Adrenal gland (tissue), 12 donors: ENCODE measurements around the gene IL6R. TPM values are rescaled to one million over a fixed set of nuclear protein-coding genes. Genes with fewer than 3 reads are reported as not detected.

Source experiments
- DNase-seq, 7 donors: peaks; one replicate each; pipeline ENCODE4 v3.0.0-alpha.2; 2019 to 2020
- H3K27ac ChIP-seq, 5 donors: fragments of 200-600 bp; sonication (generic) in 4 of 5; 1 replicate in 3 of 5; 2 replicates in 2 of 5; pipeline versions ENCODE4 v1.5.1 to v1.8.0; 2016 to 2020; ENCODE audit warnings: mild to moderate bottlenecking in 1 of 5
- H3K27me3 ChIP-seq: fragments of 200-600 bp; 2 replicates; pipeline ENCODE4 v1.8.0; 2021
- H3K36me3 ChIP-seq, 2 donors: fragments of 200-600 bp; replicated peaks in 1 of 2; 1 replicate in 1 of 2; 2 replicates in 1 of 2; pipeline versions ENCODE4 v1.5.1 to v1.8.0; 2018 to 2022
- H3K4me1 ChIP-seq, 2 donors: fragments of 200-600 bp; replicated peaks in 1 of 2; 1 replicate in 1 of 2; 2 replicates in 1 of 2; pipeline versions ENCODE4 v1.5.1 to v1.8.0; 2018 to 2021
- H3K4me3 ChIP-seq, 4 donors: fragments of 200-600 bp; sonication (generic) in 3 of 4; one replicate each; pipeline ENCODE4 v1.5.1; 2016 to 2018
- H3K9me3 ChIP-seq, 3 donors: fragments of 200-600 bp; sonication (generic) in 1 of 3; replicated peaks in 1 of 3; 1 replicate in 2 of 3; 2 replicates in 1 of 3; pipeline versions ENCODE4 v1.5.1 to v1.8.0; 2016 to 2021
- CTCF ChIP-seq, 6 experiments: fragments of 450-650 bp in 4 of 6; fragments of 200-600 bp in 2 of 6; sonication (generic) in 1 of 6; IDR thresholded peaks; 1 replicate in 5 of 6; 2 replicates in 1 of 6; pipeline versions ENCODE4 v1.5.1 to v1.8.0; 2016 to 2021; ENCODE audit warnings: antibody characterized with exemption in 6 of 6, mild to moderate bottlenecking in 2 of 6, moderate library complexity in 1 of 6
- POLR2A ChIP-seq, 2 donors: fragments of 450-650 bp; IDR thresholded peaks; one replicate each; pipeline ENCODE4 v1.6.1; 2017; ENCODE audit warnings: antibody characterized with exemption in 2 of 2, mild to moderate bottlenecking in 2 of 2, moderate library complexity in 1 of 2
- whole genome bisulfite sequencing, 4 donors: extraction: QIAGEN DNeasy Blood & Tissue Kit in 2 of 4; methylation state at CpG; one replicate each; pipeline versions ENCODE4 v1.1.5 to v1.1.7; 2013 to 2017; 5-methylcytosine and 5-hydroxymethylcytosine counted together
- intact Hi-C, 2 donors: fragments of 100-400 bp; cut with DNase I; formaldehyde crosslinking; loops; one replicate each; pipeline versions ENCODE4 v1.14.1 to v1.15.0; 2022 to 2023
- polyA plus RNA-seq, 3 donors: library from polyadenylated mRNA; stranded (reverse); fragments of 200-250 nt in 2 of 3; fragments of 350-450 nt in 1 of 3; fragmentation: Illumina TruSeq in 1 of 3; extraction: RNeasy Lipid Tissue Mini Kit (QIAGEN cat#74804) in 1 of 3; gene quantifications; one replicate each; pipeline ENCODE4 v1.2.3, GENCODE V29; 2013 to 2014
- total RNA-seq, 9 donors: library from RNA; depleted of rRNA in 4 of 9; stranded (reverse); fragments of >200 nt in 4 of 9; fragments of 120-200 nt in 1 of 9; fragmentation: NEBNext Ultra II Directional in 1 of 9; extraction: Animal tissue kit (Norgen Biotek cat#: 25700) in 1 of 9; gene quantifications; one replicate each; pipeline versions ENCODE4 v1.1.0 to v1.2.4, GENCODE V29; 2013 to 2023
- donor health status: healthy with polysubstance abuse.
- donor health status: Bipolar disorder and iron deficiency.
- donor health status: DM: yes; HTN: yes; CAD: no.
- donor health status: DM: no; HTN: no; CAD: no.
- donor health status: DM: no; HTN: no; CAD: no.
- donor health status: DM: yes; HTN: yes; CAD: no.

The IL6R gene
- total and polyA plus RNA-seq, 12 donors = 4.4 to 43.0 (median 13.6) TPM

GRCh38 chr1:154466206-154466605 is 61.1 kb downstream of the IL6R start:
- Histone ChIP-seq H3K4me3 (no peak overlapping the region), H3K27ac (no peak overlapping the region), H3K27me3 (no peaks in the 10 kb centered on the region), H3K36me3 (no peaks in the 10 kb centered on the region), H3K4me1 (peaks cover 7 to 28% of the 10 kb centered on the region in 2 donors), H3K9me3 (no peaks in the 10 kb centered on the region)
- DNase-seq = no peak
- WGBS, 4 donors = 61 to 74% (median 70%) methylated on average over 3 of the region's 3 CpGs
- TF ChIP-seq POLR2A (IDR thresholded peaks at IDR 0.05) (no peak), CTCF (IDR thresholded peaks at IDR 0.05) (no peak)
- intact Hi-C loops = no loop called here

DNA sequence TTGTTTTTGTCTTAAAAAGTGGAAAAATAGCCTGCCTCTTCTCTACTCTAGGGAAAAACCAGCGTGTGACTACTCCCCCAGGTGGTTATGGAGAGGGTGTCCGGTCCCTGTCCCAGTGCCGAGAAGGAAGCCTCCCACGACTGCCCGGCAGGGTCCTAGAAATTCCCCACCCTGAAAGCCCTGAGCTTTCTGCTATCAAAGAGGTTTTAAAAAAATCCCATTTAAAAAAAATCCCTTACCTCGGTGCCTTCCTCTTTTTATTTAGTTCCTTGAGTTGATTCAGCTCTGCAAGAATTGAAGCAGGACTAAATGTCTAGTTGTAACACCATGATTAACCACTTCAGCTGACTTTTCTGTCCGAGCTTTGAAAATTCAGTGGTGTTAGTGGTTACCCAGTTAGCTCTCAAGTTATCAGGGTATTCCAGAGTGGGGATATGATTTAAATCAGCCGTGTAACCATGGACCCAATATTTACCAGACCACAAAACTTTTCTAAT is 61.8 kb downstream of the IL6R start:
- Histone ChIP-seq H3K4me3 (no peak overlapping the region), H3K27ac (no peak overlapping the region), H3K27me3 (no peaks in the 10 kb centered on the region), H3K9me3 (no peaks in the 10 kb centered on the region), H3K4me1 (peaks cover 7 to 28% of the 10 kb centered on the region in 2 donors), H3K36me3 (no peaks in the 10 kb centered on the region)
- 51 to 62% (median 56%) methylated on average over 8 of the region's 8 CpGs for WGBS, 4 donors
- intact Hi-C loops = no loop called here
- TF ChIP-seq CTCF (IDR thresholded peaks at IDR 0.05) (peak in 3 of 6 experiments; percentile 11 to 26 (median 15)), POLR2A (IDR thresholded peaks at IDR 0.05) (no peak)
- DNase-seq = peak in 1 of 7 donors; percentile 24

- TF ChIP-seq CTCF (IDR thresholded peaks at IDR 0.05) (no peak), POLR2A (IDR thresholded peaks at IDR 0.05) (no peak)
- Histone ChIP-seq H3K36me3 (no peaks in the 10 kb centered on the region), H3K9me3 (no peaks in the 10 kb centered on the region), H3K27me3 (no peaks in the 10 kb centered on the region), H3K27ac (no peak overlapping the region), H3K4me1 (peaks cover 7 to 26% of the 10 kb centered on the region in 2 donors), H3K4me3 (no peak overlapping the region)
- no peak for DNase-seq
- WGBS, 4 donors = 91 to 95% (median 93%) methylated on average over 11 of the region's 11 CpGs
- intact Hi-C loops = no loop called here
Observed at GRCh38 chr1:154467434-154468102, 62.4 kb downstream of the IL6R start.

DNA sequence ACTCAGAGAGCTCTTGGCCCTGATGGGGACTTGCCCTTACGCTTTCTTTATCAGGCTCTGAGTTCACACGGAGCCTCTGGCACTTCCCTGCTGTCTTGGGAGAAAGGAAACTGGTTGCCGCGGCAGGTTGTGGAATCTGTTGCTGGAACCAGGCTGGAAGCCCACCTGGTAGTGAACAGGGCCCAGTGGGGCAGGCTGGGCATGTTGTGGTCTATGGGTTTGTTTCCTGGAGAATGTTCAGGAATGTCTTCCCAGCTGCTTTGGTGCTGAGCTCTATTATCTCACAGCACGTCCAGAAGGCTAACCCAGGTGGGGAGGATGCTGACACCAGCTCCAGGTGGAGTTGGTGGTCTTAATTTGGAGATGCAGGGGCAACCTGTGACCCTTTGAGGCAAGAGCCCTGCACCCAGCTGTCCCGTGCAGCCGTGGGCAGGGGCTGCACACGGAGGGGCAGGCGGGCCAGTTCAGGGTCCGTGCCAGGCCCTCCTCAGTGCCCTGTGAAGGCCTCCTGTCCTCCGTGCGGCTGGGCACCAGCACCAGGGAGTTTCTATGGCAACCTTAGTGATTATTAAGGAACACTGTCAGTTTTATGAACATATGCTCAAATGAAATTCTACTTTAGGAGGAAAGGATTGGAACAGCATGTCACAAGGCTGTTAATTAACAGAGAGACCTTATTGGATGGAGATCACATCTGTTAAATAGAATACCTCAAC is 63.5 kb downstream of the IL6R start:
- Histone ChIP-seq H3K27me3 (no peaks in the 10 kb centered on the region), H3K4me1 (peaks cover under 1 to 15% of the 10 kb centered on the region in 2 donors), H3K27ac (no peak overlapping the region), H3K36me3 (no peaks in the 10 kb centered on the region), H3K4me3 (no peak overlapping the region), H3K9me3 (no peaks in the 10 kb centered on the region)
- DNase-seq = no peak
- TF ChIP-seq POLR2A (IDR thresholded peaks at IDR 0.05) = no peak
- no peak for TF ChIP-seq CTCF (IDR thresholded peaks at IDR 0.05)
- WGBS, 4 donors = 75 to 93% (median 81%) methylated on average over 5 to 12 of the region's 12 CpGs
- intact Hi-C loops = no loop called here
